ENCODE data around the gene KYNU. TPM values are rescaled to one million over a fixed set of nuclear protein-coding genes. Genes with fewer than 3 reads are reported as not detected.

KYNU gene
- total RNA-seq, 1 experiment from 2014 or later: 0.37 TPM

DNA sequence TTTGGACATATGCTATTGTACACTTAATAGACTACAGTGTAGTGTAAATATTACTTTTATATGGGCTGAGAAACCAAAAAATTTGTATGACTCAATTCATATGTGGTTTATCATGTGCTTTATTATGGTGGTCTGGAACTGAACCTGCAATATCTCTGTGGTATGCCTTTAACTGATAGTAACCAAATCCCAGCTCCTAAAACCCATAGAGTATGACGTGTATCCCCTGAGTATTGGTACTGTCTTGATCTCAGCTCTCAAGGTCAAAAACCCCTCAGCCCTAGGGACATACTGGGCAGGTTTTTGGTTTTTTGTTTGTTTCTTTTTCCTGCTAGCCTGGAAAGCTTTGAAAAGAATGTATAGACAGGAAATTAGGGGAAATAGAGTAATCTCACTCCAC lies 209.6 kb downstream of the KYNU start:
- H3K27me3 ChIP-seq (ENCODE audit: insufficient read depth, low read length): no peaks in the 10 kb centered on the region
- no peak overlapping the region for H3K23ac ChIP-seq (ENCODE audit: insufficient read length, low read depth, low read length)
- H3K4me1 ChIP-seq (ENCODE audit: insufficient read depth, low read length): no peaks in the 10 kb centered on the region
- no peak overlapping the region for H3K4me2 ChIP-seq (ENCODE audit: insufficient read depth, insufficient read length, low read length)
- Mint-ChIP-seq H3K4me1 (no peaks in the 10 kb centered on the region), H3K27me3 (ENCODE audit: low read depth) (no peaks in the 10 kb centered on the region), H3K9me3 (0 out of 5 replicates have a peak, but pooled peaks cover 0 to 2% of the 10 kb centered on the region in 2 experiments), H3K4me3 (no peak overlapping the region), H3K36me3 (ENCODE audit: insufficient read depth in 1 of 3, low read depth in 3 of 3) (no peaks in the 10 kb centered on the region), H3K27ac (no peak overlapping the region)
- H2BK12ac ChIP-seq (ENCODE audit: insufficient read length, low read depth, low read length): no peak overlapping the region
- no peaks in the 10 kb centered on the region for H3K79me1 ChIP-seq (ENCODE audit: insufficient read depth, low read depth, low read length, poor library complexity, severe bottlenecking)
- no peak for DNase-seq
- H3K23me2 ChIP-seq (ENCODE audit: insufficient read length, low read depth, low read length, poor library complexity, severe bottlenecking): no peaks in the 10 kb centered on the region
- no peak overlapping the region for H2AK5ac ChIP-seq (ENCODE audit: insufficient read length, low read length)
- H3K4ac ChIP-seq (ENCODE audit: low read depth, low read length): no peak overlapping the region
- no peak overlapping the region for H3K56ac ChIP-seq (ENCODE audit: insufficient read length, low read depth, low read length)
- no peaks in the 10 kb centered on the region for H3K9me3 ChIP-seq (ENCODE audit: control insufficient read depth, low read depth, low read length)
- H3K79me2 ChIP-seq (ENCODE audit: insufficient read depth, low read length): no peaks in the 10 kb centered on the region
- H2BK120ac ChIP-seq (ENCODE audit: low read depth, low read length, poor library complexity, severe bottlenecking): no peak overlapping the region
- no peak overlapping the region for H2BK5ac ChIP-seq (ENCODE audit: insufficient read length, low read length)
- no peak overlapping the region for H4K5ac ChIP-seq (ENCODE audit: insufficient read length, low read depth, low read length)
- H3K9ac ChIP-seq (ENCODE audit: extremely low read depth, insufficient read length, low read length): no peak overlapping the region
- H3T11ph ChIP-seq (ENCODE audit: low read length): no peak overlapping the region
- H3K27ac ChIP-seq (ENCODE audit: insufficient read length, low read depth, low read length): no peak overlapping the region
- TF ChIP-seq CTCF (conservative IDR thresholded peaks at IDR 0.05): no peak
- no peak overlapping the region for H2BK15ac ChIP-seq (ENCODE audit: low read depth, low read length)
- H3K14ac ChIP-seq (ENCODE audit: insufficient read depth, low read length): no peak overlapping the region
- no peak overlapping the region for H4K8ac ChIP-seq (replicated peaks; ENCODE audit: insufficient read length, low read depth, low read length)
- no peaks in the 10 kb centered on the region for H4K20me1 ChIP-seq (ENCODE audit: control insufficient read depth, insufficient read depth, insufficient read length)
- no peak overlapping the region for H2AFZ ChIP-seq (ENCODE audit: low read length)
- H4K91ac ChIP-seq (ENCODE audit: insufficient read length, low read depth, low read length): no peak overlapping the region
- H3K18ac ChIP-seq (ENCODE audit: insufficient read length, low read depth, low read length): no peak overlapping the region
- no CpG with 5 or more reads among the region's 1 CpG for WGBS (ENCODE audit: extremely low coverage, insufficient read length, low lambda C conversion rate)
- H2BK20ac ChIP-seq (ENCODE audit: low read depth, low read length, poor library complexity, severe bottlenecking): no peak overlapping the region

Measured in H9 (cell line).